Forelimb muscle (tissue), 1 donor: ENCODE data around the gene SLC26A2. TPM values are rescaled to one million over a fixed set of nuclear protein-coding genes. Genes with fewer than 3 reads are reported as not detected.

Source experiments
- DNase-seq: peaks from one replicate; pipeline ENCODE4 v3.0.0-alpha.2; 2013; ENCODE audit warnings: low read depth
- polyA plus RNA-seq: library from polyadenylated mRNA; unstranded; fragments of 120-200 nt; gene quantifications from one replicate; pipeline ENCODE4 v1.2.1, GENCODE V29; 2013; ENCODE audit not compliant: insufficient read length

Gene SLC26A2
- polyA plus RNA-seq, 1 donor, result 8.6 TPM

- no peak for DNase-seq
These were observed 678 bp downstream of the SLC26A2 start for GRCh38 chr5:149961186-149961685.

- no peak for DNase-seq
These were observed 1.4 kb downstream of the SLC26A2 start for GRCh38 chr5:149961957-149962409.

- DNase-seq, result no peak
These were observed 2.2 kb downstream of the SLC26A2 start for GRCh38 chr5:149962601-149963300.

- no peak for DNase-seq
These were observed 3.2 kb downstream of the SLC26A2 start for GRCh38 chr5:149963729-149964128.

GRCh38 chr5:149966946-149967345 lies 6.4 kb downstream of the SLC26A2 start:
- DNase-seq, result no peak

- DNase-seq, result no peak
These were observed 8.8 kb downstream of the SLC26A2 start for GRCh38 chr5:149969181-149969930.

GRCh38 chr5:149975409-149975808 lies 14.9 kb downstream of the SLC26A2 start:
- DNase-seq, result no peak

- DNase-seq, result no peak
These were observed 19.3 kb downstream of the SLC26A2 start for GRCh38 chr5:149979896-149980295.

- DNase-seq, result no peak
These were observed 20.6 kb downstream of the SLC26A2 start for GRCh38 chr5:149981206-149981605.

GRCh38 chr5:149982505-149982904 lies 21.9 kb downstream of the SLC26A2 start:
- DNase-seq, result no peak

- DNase-seq, result no peak
These were observed 27.6 kb downstream of the SLC26A2 start for GRCh38 chr5:149988126-149988525.

- peak; percentile 45 for DNase-seq
These were observed 30.2 kb downstream of the SLC26A2 start for GRCh38 chr5:149990518-149991376.

- DNase-seq, result no peak
These were observed 32.9 kb downstream of the SLC26A2 start for GRCh38 chr5:149993471-149993870.

- DNase-seq, result no peak
These were observed 35.0 kb downstream of the SLC26A2 start for GRCh38 chr5:149995385-149996204.

- no peak for DNase-seq
These were observed 35.8 kb downstream of the SLC26A2 start for GRCh38 chr5:149996205-149996890.

GRCh38 chr5:149998281-149998680 lies 37.7 kb downstream of the SLC26A2 start:
- no peak for DNase-seq

- DNase-seq, result no peak
These were observed 38.8 kb downstream of the SLC26A2 start for GRCh38 chr5:149999359-149999758.

GRCh38 chr5:149999866-150000255 lies 39.3 kb downstream of the SLC26A2 start:
- DNase-seq, result no peak

- peak; percentile 84 for DNase-seq
These were observed 39.9 kb downstream of the SLC26A2 start, which contains the start of the genes HMGXB3 and TIGD6 for GRCh38 chr5:150000256-150000989. HMGXB3 (plus strand) TSS chr5:150000739; CDS start chr5:150004853, 4,114 bp downstream. TIGD6 (minus strand) TSS chr5:150000654; CDS start chr5:149996348, 4,306 bp downstream.
